SK-N-SH (cell line): ENCODE results near the gene EPS8L2.

Experiments
- EP300 ChIP-seq, 2 experiments: IDR thresholded peaks; 2 replicates each; pipeline versions ENCODE4 v1.4.0 to v1.6.1; 2012; ENCODE audit warnings: borderline replicate concordance in 1 of 2, low read depth in 1 of 2, low read length in 1 of 2
- EZH2phosphoT487 ChIP-seq: fragments of 200-600 bp; sonication (generic); IDR thresholded peaks from 2 replicates; pipeline ENCODE4 v1.6.1; 2017; ENCODE audit warnings: low read depth, mixed run types, mild to moderate bottlenecking, antibody characterized with exemption, moderate library complexity, borderline replicate concordance
- MEF2A ChIP-seq: IDR thresholded peaks from 2 replicates; pipeline ENCODE4 v1.4.0; 2012; ENCODE audit warnings: low read depth, borderline replicate concordance
- POLR2AphosphoS5 ChIP-seq: IDR thresholded peaks from 2 replicates; pipeline ENCODE4 v1.6.1; 2012; ENCODE audit warnings: low read depth, low read length
- TCF12 ChIP-seq: IDR thresholded peaks from 2 replicates; pipeline ENCODE4 v1.4.0; 2012
- ZBTB33 ChIP-seq: IDR thresholded peaks from 2 replicates; pipeline ENCODE4 v1.4.0; 2012; ENCODE audit warnings: low read depth, borderline replicate concordance

DNA sequence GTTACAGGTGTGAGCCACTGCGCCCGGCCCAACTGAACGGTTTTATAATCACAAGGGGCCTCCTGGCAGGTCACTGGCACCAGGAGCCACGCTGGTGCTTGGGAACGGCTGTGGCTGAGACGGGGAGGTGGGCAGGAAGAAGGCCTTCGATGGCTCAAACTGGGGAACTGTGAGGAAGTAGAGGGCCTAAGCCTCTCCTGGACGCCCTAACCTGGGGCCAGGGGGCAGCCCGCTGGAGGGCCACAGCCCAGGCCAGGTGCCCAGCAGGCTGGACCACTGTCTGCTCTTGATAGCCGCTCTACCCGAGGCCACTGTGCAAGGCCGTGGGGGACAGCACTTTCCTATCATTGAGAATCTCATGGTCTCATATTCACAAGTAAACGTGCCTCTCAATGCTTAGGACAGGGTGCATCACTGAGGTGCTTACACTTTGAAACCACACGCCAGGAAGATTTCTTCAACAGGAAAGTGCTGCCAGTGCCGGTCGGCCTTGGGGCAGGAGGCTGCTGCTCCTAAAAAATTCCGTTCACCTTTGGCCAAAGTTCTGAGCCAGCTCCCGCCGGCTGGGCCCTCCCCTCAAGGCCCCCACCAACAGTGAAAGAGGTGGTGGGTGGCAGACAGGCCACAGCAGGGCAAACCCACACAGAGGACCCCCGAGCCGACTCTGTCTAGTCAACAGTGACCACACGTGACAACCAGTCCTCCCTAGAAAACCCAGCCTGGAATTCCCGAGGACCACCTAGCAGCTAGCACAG, 64.0 kb downstream of the EPS8L2 start:
- TF ChIP-seq EZH2phosphoT487 (no peak), MEF2A (no peak), TCF12 (no peak), EP300 (IDR thresholded peaks at IDR 0.05; ENCODE audit: borderline replicate concordance in 1 of 2, low read depth in 1 of 2, low read length in 1 of 2) (no peak), ZBTB33 (no peak), POLR2AphosphoS5 (no peak)
